GM12878 (cell line): Measurements from ENCODE around the gene B3GNT2. TPM values are rescaled to one million over a fixed set of nuclear protein-coding genes. Genes with fewer than 3 reads are reported as not detected.

Source experiments
- CHD1 ChIP-seq: IDR thresholded peaks from 2 replicates; pipeline ENCODE4 v1.6.1; 2012; ENCODE audit warnings: low read depth, low read length, improper control_type of control experiment
- KLF5 ChIP-seq: fragments of 450-650 bp; IDR thresholded peaks from 2 replicates; pipeline ENCODE4 v1.6.1; 2014; ENCODE audit warnings: mild to moderate bottlenecking; ENCODE audit not compliant: partially characterized antibody
- MTA3 ChIP-seq: IDR thresholded peaks from 2 replicates; pipeline ENCODE4 v1.6.1; 2012; ENCODE audit warnings: low read length, inconsistent platforms, borderline replicate concordance
- MXI1 ChIP-seq: fragments of 150-350 bp; IDR thresholded peaks from 2 replicates; pipeline ENCODE4 v1.6.1; 2011; ENCODE audit warnings: low read depth, mild to moderate bottlenecking, inconsistent platforms, low read length, improper control_type of control experiment
- NFYA ChIP-seq: IDR thresholded peaks from 2 replicates; pipeline ENCODE4 v1.6.1; 2011; ENCODE audit warnings: low read depth, mild to moderate bottlenecking, low read length, improper control_type of control experiment, borderline replicate concordance
- PBX3 ChIP-seq: IDR thresholded peaks from 2 replicates; pipeline ENCODE4 v1.6.1; 2011; ENCODE audit warnings: mild to moderate bottlenecking, low read depth, low read length, moderate library complexity; ENCODE audit not compliant: insufficient replicate concordance
- POLR2A ChIP-seq: IDR thresholded peaks from 2 replicates; pipeline ENCODE4 v1.6.1; 2011; ENCODE audit warnings: low read depth, mild to moderate bottlenecking, low read length
- POLR2AphosphoS2 ChIP-seq: IDR thresholded peaks from 2 replicates; pipeline ENCODE4 v1.6.1; 2011; ENCODE audit warnings: low read depth, mild to moderate bottlenecking, low read length, improper control_type of control experiment, moderate library complexity
- RUNX3 ChIP-seq: IDR thresholded peaks from 2 replicates; pipeline ENCODE4 v1.6.1; 2012; ENCODE audit warnings: low read length, inconsistent platforms
- USF1 ChIP-seq: IDR thresholded peaks from 2 replicates; pipeline ENCODE4 v1.6.1; 2011; ENCODE audit warnings: borderline replicate concordance, low read depth, mild to moderate bottlenecking, moderate library complexity, mixed read lengths, low read length; ENCODE audit not compliant: insufficient read depth; ENCODE audit errors: extremely low read length
- ZBED1 ChIP-seq: IDR thresholded peaks from 2 replicates; pipeline ENCODE4 v1.6.1; 2016; ENCODE audit warnings: borderline replicate concordance
- ZBTB4 ChIP-seq: fragments of 450-650 bp; formaldehyde crosslinking; IDR thresholded peaks from 2 replicates; pipeline ENCODE4 v1.4.0; 2022; ENCODE audit warnings: mild to moderate bottlenecking, moderate library complexity
- polyA plus RNA-seq, 11 experiments: library from polyadenylated mRNA; depleted of rRNA in 4 of 11; unstranded in 6 of 11; stranded (reverse) in 5 of 11; fragments of >200 nt; fragmentation: Nextera tagmentation in 4 of 11; fragmentation: Illumina TruSeq in 1 of 11; extraction: Ambion mirVana in 4 of 11; extraction: Trizol in 1 of 11; gene quantifications; 1 replicate in 1 of 11; 2 replicates in 10 of 11; pipeline versions ENCODE4 v1.2.1 to v1.2.3, GENCODE V29; 2011 to 2016; ENCODE audit warnings: inconsistent platforms in 2 of 11, missing spikeins in 2 of 11, low read depth in 1 of 11
- total RNA-seq, 4 experiments: library from RNA; depleted of rRNA in 3 of 4; stranded (reverse); fragments of >200 nt in 3 of 4; fragmentation: Illumina TruSeq in 1 of 4; extraction: Trizol in 1 of 4; gene quantifications; 2 replicates each; pipeline versions ENCODE4 v1.2.1 to v1.2.3, GENCODE V29; 2013 to 2021

Gene B3GNT2
- total and polyA plus RNA-seq, 10 of the 15 experiments (the other 5 are each of a cell fraction or from before 2014, with no cell fraction given), result 19.7 to 103 (median 76.3) TPM

- no peak; the same call in 1 of the 2 replicates for TF ChIP-seq MXI1
- no peak for TF ChIP-seq NFYA
- peak; percentile 6 for TF ChIP-seq POLR2A
- no peak for TF ChIP-seq ZBED1
- no peak for TF ChIP-seq USF1
- TF ChIP-seq KLF5, result no peak
- no peak for TF ChIP-seq MTA3
- no peak; the same call in 1 of the 2 replicates for TF ChIP-seq POLR2AphosphoS2
- peak; percentile 14; the same call in 1 of the 2 replicates for TF ChIP-seq CHD1
- no peak for TF ChIP-seq PBX3
- TF ChIP-seq RUNX3, result no peak
- no peak for TF ChIP-seq ZBTB4 (CRISPR knock-in tag)
These were observed 475 bp downstream of the B3GNT2 start (continued) for GRCh38 chr2:62196278-62196901.
